H1 (cell line): ENCODE data around the gene INHBB. TPM values are rescaled to one million over a fixed set of nuclear protein-coding genes. Genes with fewer than 3 reads are reported as not detected.

Source experiments
- CTCF ChIA-PET: fragments of 300-600 bp; sonication (Branson Sonifier 250); formaldehyde crosslinking; loops from one replicate; lab custom pipeline; 2021; ENCODE audit not compliant: partially characterized antibody; lab: Charles Lee
- POLR2A ChIA-PET: fragments of 300-600 bp; sonication (Branson Sonifier 250); formaldehyde crosslinking; loops from one replicate; lab custom pipeline; 2021; ENCODE audit warnings: inconsistent platforms; ENCODE audit not compliant: partially characterized antibody; lab: Charles Lee
- DNase-seq, 2 experiments: peaks; one replicate each; pipeline versions ENCODE4 v3.0.0 to v3.0.0-alpha.2; 2010 to 2022; ENCODE audit warnings: low spot score in 2 of 2, low read depth in 1 of 2, mixed read lengths in 1 of 2
- FAIRE-seq: peaks from 2 replicates; lab custom pipeline; 2011; peaks lifted over from hg19 to GRCh38; lab: Jason Lieb, UNC
- H2AFZ ChIP-seq: 2 replicates; pipeline ENCODE4 v1.8.1; 2012; ENCODE audit warnings: low read length, inconsistent platforms
- H2AK5ac ChIP-seq: 2 replicates; pipeline ENCODE4 v1.6.1; 2013; ENCODE audit warnings: low read depth, low read length
- H2BK120ac ChIP-seq: replicated peaks from 2 replicates; pipeline ENCODE3; 2013; ENCODE audit warnings: low read depth, low read length, inconsistent platforms
- H2BK12ac ChIP-seq: 2 replicates; pipeline ENCODE4 v1.6.1; 2013; ENCODE audit warnings: low read depth, low read length
- H2BK15ac ChIP-seq: 2 replicates; pipeline ENCODE4 v1.6.1; 2013; ENCODE audit warnings: low read length
- H2BK20ac ChIP-seq: 2 replicates; pipeline ENCODE4 v1.6.1; 2013; ENCODE audit warnings: low read length
- H2BK5ac ChIP-seq: 2 replicates; pipeline ENCODE4 v1.6.1; 2013; ENCODE audit warnings: low read depth, low read length
- H3K14ac ChIP-seq: 2 replicates; pipeline ENCODE4 v1.6.1; 2013; ENCODE audit warnings: inconsistent platforms; ENCODE audit not compliant: insufficient read length
- H3K18ac ChIP-seq: 2 replicates; pipeline ENCODE4 v1.6.1; 2013; ENCODE audit warnings: low read length; ENCODE audit errors: extremely low read depth
- H3K23ac ChIP-seq: 2 replicates; pipeline ENCODE4 v1.6.1; 2013; ENCODE audit warnings: inconsistent platforms; ENCODE audit not compliant: insufficient read length
- H3K23me2 ChIP-seq: 2 replicates; pipeline ENCODE4 v1.6.1; 2013; ENCODE audit warnings: low read depth, low read length
- H3K27ac ChIP-seq: 2 replicates; pipeline ENCODE4 v1.6.1; 2011; ENCODE audit warnings: low read depth, low read length, inconsistent platforms
- H3K27me3 ChIP-seq, 4 experiments: replicated peaks in 1 of 4; 1 replicate in 1 of 4; 2 replicates in 3 of 4; pipeline versions ENCODE4 v1.6.1 to v1.8.1; 2011 to 2013; ENCODE audit warnings: low read length in 3 of 4, mild to moderate bottlenecking in 3 of 4, inconsistent platforms in 2 of 4, mixed read lengths in 2 of 4, moderate library complexity in 1 of 4; ENCODE audit not compliant: control insufficient read depth in 3 of 4, insufficient read depth in 3 of 4; ENCODE audit errors: extremely low read depth in 1 of 4
- H3K36me3 ChIP-seq, 4 experiments: 2 replicates each; pipeline versions ENCODE4 v1.6.1 to v1.8.1; 2011 to 2013; ENCODE audit warnings: mild to moderate bottlenecking in 4 of 4, low read length in 3 of 4, moderate library complexity in 2 of 4, control low read depth in 1 of 4, inconsistent platforms in 1 of 4; ENCODE audit not compliant: insufficient read depth in 4 of 4, control insufficient read depth in 2 of 4
- H3K4ac ChIP-seq: replicated peaks from 2 replicates; pipeline ENCODE3; 2013; ENCODE audit warnings: low read length, low read depth, mixed read lengths, inconsistent platforms; ENCODE audit not compliant: insufficient read length
- H3K4me1 ChIP-seq, 4 experiments: replicated peaks in 1 of 4; 1 replicate in 1 of 4; 2 replicates in 3 of 4; pipeline versions ENCODE4 v1.6.1 to v1.8.1; 2011 to 2013; ENCODE audit warnings: low read length in 3 of 4, inconsistent platforms in 2 of 4, mixed read lengths in 1 of 4; ENCODE audit not compliant: insufficient read depth in 4 of 4, control insufficient read depth in 3 of 4
- H3K4me2 ChIP-seq, 2 experiments: 2 replicates each; pipeline versions ENCODE4 v1.6.1 to v1.8.1; 2011 to 2013; ENCODE audit warnings: low read depth in 2 of 2, low read length in 2 of 2, control low read depth in 1 of 2, inconsistent platforms in 1 of 2, mild to moderate bottlenecking in 1 of 2; ENCODE audit not compliant: insufficient read depth in 1 of 2
- H3K4me3 ChIP-seq, 4 experiments: fragments of 200-600, 300-600 bp in 1 of 4; sonication (generic), shearing (Covaris generic), sonication (Bioruptor Twin) in 1 of 4; 2 replicates each; pipeline versions ENCODE4 v1.5.1 to v1.8.1; 2011 to 2016; ENCODE audit warnings: low read length in 4 of 4, low read depth in 3 of 4, control low read depth in 2 of 4, inconsistent platforms in 2 of 4, mild to moderate bottlenecking in 2 of 4, mixed read lengths in 1 of 4, moderate library complexity in 1 of 4; ENCODE audit not compliant: insufficient read depth in 2 of 4; ENCODE audit errors: extremely low read depth in 1 of 4
- H3K56ac ChIP-seq: replicated peaks from 2 replicates; pipeline ENCODE3; 2013; ENCODE audit warnings: low read depth, mild to moderate bottlenecking, mixed read lengths, low read length, inconsistent platforms; ENCODE audit not compliant: insufficient read length
- H3K79me1 ChIP-seq: 2 replicates; pipeline ENCODE4 v1.6.1; 2013; ENCODE audit warnings: low read depth, low read length, control low read depth
- H3K79me2 ChIP-seq, 2 experiments: 2 replicates each; pipeline versions ENCODE4 v1.6.1 to v1.8.1; 2012 to 2013; ENCODE audit warnings: low read length in 2 of 2, mild to moderate bottlenecking in 2 of 2, inconsistent platforms in 1 of 2; ENCODE audit not compliant: insufficient read depth in 2 of 2, control insufficient read depth in 1 of 2
- H3K9ac ChIP-seq, 4 experiments: replicated peaks in 1 of 4; 1 replicate in 1 of 4; 2 replicates in 3 of 4; pipeline versions ENCODE4 v1.6.1 to v1.8.1; 2011 to 2013; ENCODE audit warnings: low read depth in 3 of 4, low read length in 3 of 4, control low read depth in 2 of 4, mild to moderate bottlenecking in 2 of 4, moderate library complexity in 2 of 4, inconsistent platforms in 1 of 4; ENCODE audit errors: extremely low read depth in 1 of 4
- H3K9me3 ChIP-seq, 2 experiments: 2 replicates each; pipeline versions ENCODE4 v1.6.1 to v1.8.1; 2012 to 2013; ENCODE audit warnings: mild to moderate bottlenecking in 2 of 2, moderate library complexity in 2 of 2, control low read depth in 1 of 2, inconsistent platforms in 1 of 2, low read depth in 1 of 2, low read length in 1 of 2, mixed read lengths in 1 of 2; ENCODE audit not compliant: insufficient read depth in 2 of 2
- H4K20me1 ChIP-seq, 2 experiments: replicated peaks in 1 of 2; 2 replicates each; pipeline versions ENCODE3 to v1.8.1; 2011 to 2013; ENCODE audit warnings: inconsistent platforms in 2 of 2, low read length in 2 of 2, mild to moderate bottlenecking in 1 of 2; ENCODE audit not compliant: insufficient read depth in 2 of 2, control insufficient read depth in 1 of 2
- H4K5ac ChIP-seq: 2 replicates; pipeline ENCODE4 v1.6.1; 2013; ENCODE audit warnings: low read length, low read depth, mixed read lengths, inconsistent platforms; ENCODE audit not compliant: insufficient read length
- H4K8ac ChIP-seq: 2 replicates; pipeline ENCODE4 v1.8.0; 2013; ENCODE audit warnings: mild to moderate bottlenecking, moderate library complexity, low read length, inconsistent platforms; ENCODE audit not compliant: insufficient read depth; ENCODE audit errors: extremely low read depth
- H4K91ac ChIP-seq: replicated peaks from 2 replicates; pipeline ENCODE3; 2013; ENCODE audit warnings: low read length, mixed read lengths, inconsistent platforms; ENCODE audit not compliant: insufficient read length
- CREB1 ChIP-seq: IDR thresholded peaks from 2 replicates; pipeline ENCODE4 v1.6.1; 2012; ENCODE audit warnings: inconsistent platforms
- EGR1 ChIP-seq: IDR thresholded peaks from 2 replicates; pipeline ENCODE4 v1.6.1; 2011; ENCODE audit warnings: low read depth, low read length, borderline replicate concordance
- FOSL1 ChIP-seq: IDR thresholded peaks from 2 replicates; pipeline ENCODE4 v1.6.1; 2011; ENCODE audit warnings: mild to moderate bottlenecking, low read depth, low read length, moderate library complexity; ENCODE audit not compliant: insufficient read depth
- HDAC2 ChIP-seq, 2 experiments: fragments of 300-600 bp in 1 of 2; sonication (generic) in 1 of 2; IDR thresholded peaks; 2 replicates each; pipeline ENCODE4 v1.6.1; 2011 to 2012; ENCODE audit warnings: low read depth in 2 of 2, low read length in 2 of 2, mild to moderate bottlenecking in 2 of 2, moderate library complexity in 2 of 2, borderline replicate concordance in 1 of 2, inconsistent platforms in 1 of 2
- JUN ChIP-seq: IDR thresholded peaks from 2 replicates; pipeline ENCODE4 v1.6.1; 2011; ENCODE audit warnings: low read depth, mild to moderate bottlenecking, improper control_type of control experiment, low read length
- POU5F1 ChIP-seq: IDR thresholded peaks from 2 replicates; pipeline ENCODE4 v1.6.1; 2011; ENCODE audit warnings: low read depth, mild to moderate bottlenecking, low read length, moderate library complexity
- RBBP5 ChIP-seq: IDR thresholded peaks from 2 replicates; pipeline ENCODE4 v1.7.1; 2012; ENCODE audit warnings: low read depth, mild to moderate bottlenecking, inconsistent platforms, low read length, moderate library complexity, borderline replicate concordance
- SIN3A ChIP-seq, 2 experiments: IDR thresholded peaks in 1 of 2; conservative IDR thresholded peaks in 1 of 2; 2 replicates each; pipeline ENCODE4 v1.6.1; 2011 to 2012; ENCODE audit warnings: low read length in 2 of 2, improper control_type of control experiment in 1 of 2, low read depth in 1 of 2, mild to moderate bottlenecking in 1 of 2
- SIX5 ChIP-seq: IDR thresholded peaks from 2 replicates; pipeline ENCODE4 v1.6.1; 2011; ENCODE audit warnings: mild to moderate bottlenecking, low read depth, low read length
- SP1 ChIP-seq: IDR thresholded peaks from 2 replicates; pipeline ENCODE4 v1.6.1; 2011; ENCODE audit warnings: low read depth, low read length
- SUZ12 ChIP-seq: fragments of 200-600 bp; sonication (generic); IDR thresholded peaks from 2 replicates; pipeline ENCODE4 v1.6.1; 2012; ENCODE audit warnings: mild to moderate bottlenecking, inconsistent platforms, low read length, moderate library complexity, mixed read lengths
- TBP ChIP-seq: IDR thresholded peaks from 2 replicates; pipeline ENCODE4 v1.6.1; 2011; ENCODE audit warnings: low read depth, low read length, improper control_type of control experiment
- WGBS, 2 experiments: shearing (Covaris generic) in 1 of 2; methylation state at CpG; one replicate each; pipeline versions ENCODE4 v1.1.6 to v1.1.7; 2013 to 2015; ENCODE audit warnings: low lambda C conversion rate in 2 of 2, mixed read lengths in 2 of 2, inconsistent platforms in 1 of 2, low coverage in 1 of 2, missing lambda C conversion rate in 1 of 2; ENCODE audit not compliant: insufficient replicate concordance in 2 of 2, insufficient coverage in 1 of 2, insufficient read length in 1 of 2; ENCODE audit errors: extremely low coverage in 1 of 2, missing lambda C conversion rate in 1 of 2; 5-methylcytosine and 5-hydroxymethylcytosine counted together
- polyA plus RNA-seq, 7 experiments: library from polyadenylated mRNA; depleted of rRNA in 3 of 7; stranded (reverse) in 5 of 7; unstranded in 2 of 7; fragments of >200 nt in 5 of 7; fragments of 200-250 nt in 2 of 7; gene quantifications; 1 replicate in 5 of 7; 2 replicates in 1 of 7; 4 replicates in 1 of 7; pipeline versions ENCODE4 v1.2.1 to v1.2.3, GENCODE V29; 2011 to 2013; ENCODE audit warnings: missing spikeins in 2 of 7, mixed read lengths in 2 of 7
- total RNA-seq: library from RNA; stranded (reverse); fragmentation: NEBNext Ultra II Directional; extraction: Animal tissue kit (Norgen Biotek cat#: 25700); gene quantifications from 2 replicates; pipeline ENCODE4 v1.2.1, GENCODE V29; 2021
- TF ChIP-seq, protein P1 (sequence below): IDR thresholded peaks from 2 replicates; pipeline ENCODE4 v1.6.1; 2012; ENCODE audit warnings: inconsistent platforms

The INHBB gene
- total and polyA plus RNA-seq, 2 of the 8 experiments (the other 6 are each of a cell fraction or from before 2014, with no cell fraction given) = 0.30 to 0.32 TPM

DNA sequence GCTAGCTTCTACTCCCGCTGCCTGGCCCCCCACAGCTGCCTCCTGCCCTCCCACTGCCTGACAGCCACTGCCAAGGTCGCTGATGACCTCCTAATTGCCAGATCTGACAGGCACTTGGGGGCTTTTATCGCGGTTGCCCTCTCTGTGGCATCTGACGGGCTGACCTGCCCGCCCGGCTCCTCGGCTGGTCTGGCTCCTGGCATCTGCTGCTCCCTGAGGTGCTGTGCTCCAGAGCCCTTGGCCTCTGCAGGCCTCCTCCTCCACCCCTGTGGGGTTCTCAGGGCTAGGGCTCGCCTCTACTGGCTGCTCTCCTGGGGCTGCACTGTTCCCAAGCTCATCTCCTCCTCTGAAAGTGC lies 43.1 kb downstream of the INHBB start:
- Histone ChIP-seq H4K91ac (no peak overlapping the region), H3K18ac (no peak overlapping the region), H3K14ac (no peak overlapping the region), H3K79me1 (no peaks in the 10 kb centered on the region), H2BK15ac (no peak overlapping the region), H2BK120ac (no peak overlapping the region), H3K9me3 (no peaks in the 10 kb centered on the region), H3K56ac (no peak overlapping the region), H2AFZ (no peak overlapping the region), H3K9ac (no peak overlapping the region), H3K23ac (no peak overlapping the region), H3K4me1 (peaks cover 2 to 13% (median 4%) of the 10 kb centered on the region in 4 experiments), H3K23me2 (peaks cover 6% of the 10 kb centered on the region; the same call in 1 of the 2 replicates), H2AK5ac (no peak overlapping the region), H3K4me3 (no peak overlapping the region), H3K27ac (no peak overlapping the region), H4K8ac (no peak overlapping the region), H4K5ac (no peak overlapping the region), H3K79me2 (no peaks in the 10 kb centered on the region), H3K4ac (no peak overlapping the region), H3K36me3 (no peaks in the 10 kb centered on the region), H2BK20ac (no peak overlapping the region), H4K20me1 (no peaks in the 10 kb centered on the region), H2BK5ac (no peak overlapping the region), H2BK12ac (0 out of 2 replicates have a peak overlapping the region, but pooled peaks have one; percentile 17), H3K4me2 (no peak overlapping the region), H3K27me3 (no peaks in the 10 kb centered on the region; a peak in 4 of 7 replicates)
- POLR2A ChIA-PET = no interaction called here
- CTCF ChIA-PET = interaction anchor here (1.0 to 1.2 kb wide), 3 partner anchors 32 to 303 kb away, joined by 3 to 5 read pairs (median 4); no protein-coding TSS in a partner anchor
- 90% methylated on average over 8 of the region's 9 CpGs; no CpG with 5 or more reads in 1 of the 2 experiments for WGBS, 2 experiments
- DNase-seq (no peak), FAIRE-seq (no peak)
- no peak for TF ChIP-seq POU5F1
- TF ChIP-seq SP1 = no peak
- no peak for TF ChIP-seq EGR1
- TF ChIP-seq SUZ12 = no peak
- TF ChIP-seq HDAC2 (IDR thresholded peaks at IDR 0.05; ENCODE audit: borderline replicate concordance in 1 of 2, low read depth in 2 of 2, low read length in 2 of 2) = no peak
- TF ChIP-seq RBBP5 = no peak
- no peak for TF ChIP-seq SIX5
- TF ChIP-seq JUN = no peak
- TF ChIP-seq, protein P1, sequence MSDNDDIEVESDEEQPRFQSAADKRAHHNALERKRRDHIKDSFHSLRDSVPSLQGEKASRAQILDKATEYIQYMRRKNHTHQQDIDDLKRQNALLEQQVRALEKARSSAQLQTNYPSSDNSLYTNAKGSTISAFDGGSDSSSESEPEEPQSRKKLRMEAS = no peak
- no peak for TF ChIP-seq FOSL1
- no peak for TF ChIP-seq TBP
- TF ChIP-seq CREB1 = no peak
- no peak for TF ChIP-seq SIN3A (conservative IDR thresholded peaks at IDR 0.05 in 1 of 2, IDR thresholded peaks at IDR 0.05 in 1 of 2; ENCODE audit: low read depth in 1 of 2, low read length in 2 of 2)
